Neural cell (in vitro differentiated cells): ENCODE measurements around the gene AGFG2. TPM values are rescaled to one million over a fixed set of nuclear protein-coding genes. Genes with fewer than 3 reads are reported as not detected.

Source experiments
- H2AFZ ChIP-seq: fragments of 200-600, 300-800 bp; sonication (generic), shearing (Covaris generic); 2 replicates; pipeline ENCODE4 v1.6.0; 2014; ENCODE audit warnings: low read depth, mild to moderate bottlenecking, antibody characterized with exemption, low read length, moderate library complexity
- H3F3A ChIP-seq: fragments of 200-600 bp; shearing (Covaris generic); 2 replicates; pipeline ENCODE4 v1.6.1; 2016; ENCODE audit warnings: mild to moderate bottlenecking, moderate library complexity, mixed read lengths, antibody characterized with exemption, low read length; ENCODE audit not compliant: insufficient read depth, poor library complexity, severe bottlenecking
- H3K27ac ChIP-seq: fragments of 200-600, 300-800 bp; sonication (generic), shearing (Covaris generic); 2 replicates; pipeline ENCODE4 v1.5.1; 2014; ENCODE audit warnings: mild to moderate bottlenecking, low read length, moderate library complexity
- H3K27me3 ChIP-seq: fragments of 300-800, 200-600 bp; sonication (generic), shearing (Covaris generic); 2 replicates; pipeline ENCODE4 v1.6.0; 2014; ENCODE audit warnings: mild to moderate bottlenecking, low read depth, low read length, moderate library complexity; ENCODE audit not compliant: insufficient read depth
- H3K36me3 ChIP-seq: fragments of 300-800, 200-600 bp; sonication (generic), shearing (Covaris generic); 2 replicates; pipeline ENCODE4 v1.5.1; 2014; ENCODE audit warnings: mild to moderate bottlenecking, antibody characterized with exemption, low read length, moderate library complexity; ENCODE audit not compliant: insufficient read depth
- H3K4me2 ChIP-seq: fragments of 300-800, 200-600 bp; sonication (generic), shearing (Covaris generic); 2 replicates; pipeline ENCODE4 v1.6.0; 2014; ENCODE audit warnings: mild to moderate bottlenecking, low read length
- H3K4me3 ChIP-seq: fragments of 300-800, 200-600 bp; sonication (generic), shearing (Covaris generic); 2 replicates; pipeline ENCODE4 v1.5.1; 2014; ENCODE audit warnings: mild to moderate bottlenecking, low read length, moderate library complexity
- H3K79me2 ChIP-seq: fragments of 200-600 bp; shearing (Covaris generic); replicated peaks from 2 replicates; pipeline ENCODE4 v1.6.0; 2014; ENCODE audit warnings: mild to moderate bottlenecking, low read length, moderate library complexity; ENCODE audit not compliant: insufficient read depth
- H3K9ac ChIP-seq: fragments of 300-800, 200-600 bp; sonication (generic), shearing (Covaris generic); 2 replicates; pipeline ENCODE4 v1.6.1; 2016; ENCODE audit warnings: mild to moderate bottlenecking, low read length, mixed read lengths
- H3K9me2 ChIP-seq: fragments of 200-600 bp; shearing (Covaris generic); 2 replicates; pipeline ENCODE4 v1.6.1; 2016; ENCODE audit warnings: mild to moderate bottlenecking, low read length, mixed read lengths; ENCODE audit not compliant: insufficient read depth
- H3K9me3 ChIP-seq: fragments of 200-600, 300-800 bp; sonication (generic), shearing (Covaris generic); 2 replicates; pipeline ENCODE4 v1.6.1; 2016; ENCODE audit warnings: mild to moderate bottlenecking, mixed run types, low read length, moderate library complexity, mixed read lengths
- H4K20me1 ChIP-seq: fragments of 200-600 bp; shearing (Covaris generic); 2 replicates; pipeline ENCODE4 v1.6.1; 2016; ENCODE audit warnings: mild to moderate bottlenecking, mixed run types; ENCODE audit not compliant: insufficient read depth
- CTCF ChIP-seq: fragments of 450-650 bp; IDR thresholded peaks from 2 replicates; pipeline ENCODE4 v1.5.1; 2014; ENCODE audit warnings: antibody characterized with exemption, mild to moderate bottlenecking, moderate library complexity; ENCODE audit not compliant: poor library complexity, severe bottlenecking
- EP300 ChIP-seq: fragments of 450-650 bp; conservative IDR thresholded peaks from 2 replicates; pipeline ENCODE4 v1.6.1; 2014; ENCODE audit warnings: antibody characterized with exemption, mild to moderate bottlenecking, moderate library complexity; ENCODE audit not compliant: poor library complexity, severe bottlenecking
- EZH2 ChIP-seq: fragments of 200-600, 300-800 bp; shearing (Covaris generic), sonication (generic); IDR thresholded peaks from 2 replicates; pipeline ENCODE4 v1.6.1; 2014; ENCODE audit warnings: antibody characterized with exemption, low read length, borderline replicate concordance, mild to moderate bottlenecking; ENCODE audit not compliant: insufficient read depth, poor library complexity, severe bottlenecking
- MXI1 ChIP-seq: fragments of 450-650 bp; conservative IDR thresholded peaks from 2 replicates; pipeline ENCODE4 v1.6.1; 2014; ENCODE audit warnings: antibody characterized with exemption, mild to moderate bottlenecking; ENCODE audit not compliant: poor library complexity, severe bottlenecking
- POLR2AphosphoS5 ChIP-seq: IDR thresholded peaks from 2 replicates; pipeline ENCODE4 v1.6.1; 2012
- RAD21 ChIP-seq: fragments of 450-650 bp; conservative IDR thresholded peaks from 2 replicates; pipeline ENCODE4 v1.6.1; 2014; ENCODE audit warnings: antibody characterized with exemption, mild to moderate bottlenecking, moderate library complexity
- REST ChIP-seq: IDR thresholded peaks from 2 replicates; pipeline ENCODE4 v1.6.1; 2012; ENCODE audit warnings: borderline replicate concordance
- SMC3 ChIP-seq: fragments of 450-650 bp; conservative IDR thresholded peaks from 2 replicates; pipeline ENCODE4 v1.6.1; 2014; ENCODE audit warnings: antibody characterized with exemption, mild to moderate bottlenecking, moderate library complexity; ENCODE audit not compliant: poor library complexity
- TAF1 ChIP-seq: IDR thresholded peaks from 2 replicates; pipeline ENCODE4 v1.6.1; 2012; ENCODE audit warnings: low read depth
- polyA plus RNA-seq: library from polyadenylated mRNA; depleted of rRNA; stranded (reverse); fragments of >200 nt; gene quantifications from 2 replicates; pipeline ENCODE4 v1.2.3, GENCODE V29; 2014

The AGFG2 gene
- polyA plus RNA-seq, 1 donor from 2014 or later: 3.4 TPM

- H3F3A ChIP-seq: no peaks in the 10 kb centered on the region
- no peaks in the 10 kb centered on the region for H3K27me3 ChIP-seq
- no peak overlapping the region for H3K27ac ChIP-seq
- H3K4me2 ChIP-seq: no peak overlapping the region
- H3K9me3 ChIP-seq: no peaks in the 10 kb centered on the region
- H3K9me2 ChIP-seq: no peaks in the 10 kb centered on the region
- no peaks in the 10 kb centered on the region for H3K79me2 ChIP-seq
- H4K20me1 ChIP-seq: no peaks in the 10 kb centered on the region
- no peak overlapping the region for H2AFZ ChIP-seq
- no peak overlapping the region for H3K4me3 ChIP-seq
- TF ChIP-seq CTCF (no peak), TAF1 (no peak), MXI1 (no peak), EZH2 (no peak), RAD21 (no peak), EP300 (no peak), REST (no peak), SMC3 (no peak), POLR2AphosphoS5 (no peak)
- no peak overlapping the region for H3K9ac ChIP-seq
- H3K36me3 ChIP-seq: no peaks in the 10 kb centered on the region
These were observed 37.5 kb downstream of the AGFG2 start for GRCh38 chr7:100576384-100576993.

GRCh38 chr7:100577103-100577502 is 38.1 kb downstream of the AGFG2 start:
- no peaks in the 10 kb centered on the region for H4K20me1 ChIP-seq
- H3K9me3 ChIP-seq: no peaks in the 10 kb centered on the region

More at GRCh38 chr7:100577103-100577502, 38.1 kb downstream of the AGFG2 start:
- Histone ChIP-seq H3K9ac (no peak overlapping the region), H3K9me2 (no peaks in the 10 kb centered on the region), H3K36me3 (no peaks in the 10 kb centered on the region), H3K27me3 (no peaks in the 10 kb centered on the region), H3K4me2 (no peak overlapping the region), H3F3A (no peaks in the 10 kb centered on the region), H3K4me3 (no peak overlapping the region), H2AFZ (no peak overlapping the region), H3K27ac (no peak overlapping the region), H3K79me2 (no peaks in the 10 kb centered on the region)
- TF ChIP-seq POLR2AphosphoS5: no peak
- no peak for TF ChIP-seq TAF1
- no peak for TF ChIP-seq CTCF
- TF ChIP-seq RAD21: no peak
- no peak for TF ChIP-seq EP300
- no peak for TF ChIP-seq SMC3
- TF ChIP-seq MXI1: no peak
- no peak for TF ChIP-seq REST
